Activated naive CD4-positive, alpha-beta T cell treated with anti-CD3 and anti-CD28 coated beads, Interleukin-2, amount 50 U/mL, for 16 hours (primary cell): ENCODE data around the gene DHRS1.
A peak's percentile ranks its signal among the peaks of the same experiment; 100 is the strongest.

ENCODE experiments used
- DNase-seq: peaks from one replicate; pipeline ENCODE4 v3.0.0-alpha.2; 2020

DHRS1 gene

GRCh38 chr14:24243336-24243836 is 56.2 kb downstream of the DHRS1 start:
- DNase-seq, result no peak

DNA sequence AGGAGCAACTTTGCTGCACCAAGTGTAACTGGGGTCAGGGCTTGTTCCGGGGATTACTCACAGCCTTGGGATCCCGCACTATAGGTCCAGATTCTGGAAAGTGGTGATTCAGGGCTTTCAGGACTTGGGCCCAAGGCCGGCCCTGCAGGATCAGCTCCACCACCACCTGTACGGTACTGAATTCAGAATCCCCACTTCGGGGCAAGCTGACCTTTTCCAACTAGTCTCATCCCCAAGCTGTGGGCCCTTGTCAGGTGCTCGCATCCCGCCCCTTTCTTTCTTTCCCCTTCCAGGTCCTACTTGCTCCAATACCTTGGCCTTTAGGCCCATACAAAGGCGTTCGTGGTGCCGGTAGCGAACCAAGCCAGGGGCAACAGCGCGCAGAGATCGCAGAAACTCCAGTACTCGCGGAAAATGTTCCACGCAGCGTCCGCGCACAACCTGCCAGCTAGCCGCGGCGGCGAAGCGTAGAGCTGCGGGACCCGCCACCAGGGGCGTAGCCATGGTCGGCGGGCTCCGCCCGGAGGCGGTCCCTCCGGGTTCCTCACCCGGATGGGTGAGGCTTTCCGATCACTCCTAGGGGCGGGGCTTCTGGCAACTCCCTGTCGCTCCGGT is 57.6 kb downstream of the DHRS1 start:
- DNase-seq, result peak; percentile 96
